ENCODE data around the gene PGBD1. TPM values are rescaled to one million over a fixed set of nuclear protein-coding genes. Genes with fewer than 3 reads are reported as not detected.

The PGBD1 gene
- total and polyA plus RNA-seq, 2 of the 13 experiments (the other 11 are each of a cell fraction or from before 2014, with no cell fraction given) = 3.6 to 6.9 TPM

GRCh38 chr6:28349892-28350737 is 68.7 kb downstream of the PGBD1 start, which contains the start of gene ZKSCAN3 (continued):
- TF ChIP-seq ZNF704 (CRISPR knock-in tag; IDR thresholded peaks at IDR 0.05; ENCODE audit: borderline replicate concordance) (peak; percentile 95), SKIL (CRISPR knock-in tag; IDR thresholded peaks at IDR 0.05; ENCODE audit: borderline replicate concordance) (no peak), ARID4A (CRISPR knock-in tag; IDR thresholded peaks at IDR 0.05; ENCODE audit: borderline replicate concordance) (peak; percentile 95), CAMTA2 (CRISPR knock-in tag; IDR thresholded peaks at IDR 0.05; ENCODE audit: borderline replicate concordance) (peak; percentile 68), DDIT3 (CRISPR knock-in tag; IDR thresholded peaks at IDR 0.05) (no peak), POGK (CRISPR knock-in tag; conservative IDR thresholded peaks at IDR 0.05) (peak; percentile 39; the same call in 1 of the 2 replicates), ZNF577 (CRISPR knock-in tag; IDR thresholded peaks at IDR 0.05; ENCODE audit: borderline replicate concordance, low read depth) (no peak), KDM3A (CRISPR knock-in tag; IDR thresholded peaks at IDR 0.05; ENCODE audit: low read depth) (0 out of 2 replicates have a peak, but pooled peaks have one; percentile 59), SNAI1 (CRISPR knock-in tag; IDR thresholded peaks at IDR 0.05; ENCODE audit: borderline replicate concordance) (no peak), NFIC (IDR thresholded peaks at IDR 0.05; ENCODE audit: low read length) (no peak), SIN3A (IDR thresholded peaks at IDR 0.05; ENCODE audit: borderline replicate concordance, low read depth, low read length) (peak; percentile 83), HMG20A (CRISPR knock-in tag; IDR thresholded peaks at IDR 0.05; ENCODE audit: borderline replicate concordance) (no peak), GABPA (IDR thresholded peaks at IDR 0.05; ENCODE audit: low read depth, low read length) (peak; percentile 69), GABPA (CRISPR knock-in tag; IDR thresholded peaks at IDR 0.05; ENCODE audit: low read depth) (peak; percentile 96)

Measured in HepG2 (cell line).